ENCODE measurements around the gene HSDL1.

DNA sequence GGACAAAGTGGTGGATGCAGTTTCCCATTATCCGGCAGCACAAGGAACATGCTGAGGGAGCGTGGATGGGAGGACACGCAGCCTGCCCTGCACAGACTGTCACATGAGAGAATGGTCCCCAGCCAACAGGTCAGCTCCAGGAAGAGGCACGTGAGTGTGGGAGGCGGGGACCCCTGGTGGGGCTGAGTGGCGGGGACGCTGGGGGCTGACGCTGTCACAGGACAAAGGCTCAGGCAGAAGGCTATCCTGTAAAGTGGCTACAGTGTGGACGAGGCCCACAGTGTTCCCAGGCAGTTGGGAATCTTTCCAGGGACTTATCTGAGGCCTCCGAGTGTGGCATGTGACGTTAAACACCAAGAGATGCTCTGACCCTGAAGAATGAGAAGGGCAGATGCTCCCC, 58.6 kb downstream of the HSDL1 start:
- TF ChIP-seq, protein P1, sequence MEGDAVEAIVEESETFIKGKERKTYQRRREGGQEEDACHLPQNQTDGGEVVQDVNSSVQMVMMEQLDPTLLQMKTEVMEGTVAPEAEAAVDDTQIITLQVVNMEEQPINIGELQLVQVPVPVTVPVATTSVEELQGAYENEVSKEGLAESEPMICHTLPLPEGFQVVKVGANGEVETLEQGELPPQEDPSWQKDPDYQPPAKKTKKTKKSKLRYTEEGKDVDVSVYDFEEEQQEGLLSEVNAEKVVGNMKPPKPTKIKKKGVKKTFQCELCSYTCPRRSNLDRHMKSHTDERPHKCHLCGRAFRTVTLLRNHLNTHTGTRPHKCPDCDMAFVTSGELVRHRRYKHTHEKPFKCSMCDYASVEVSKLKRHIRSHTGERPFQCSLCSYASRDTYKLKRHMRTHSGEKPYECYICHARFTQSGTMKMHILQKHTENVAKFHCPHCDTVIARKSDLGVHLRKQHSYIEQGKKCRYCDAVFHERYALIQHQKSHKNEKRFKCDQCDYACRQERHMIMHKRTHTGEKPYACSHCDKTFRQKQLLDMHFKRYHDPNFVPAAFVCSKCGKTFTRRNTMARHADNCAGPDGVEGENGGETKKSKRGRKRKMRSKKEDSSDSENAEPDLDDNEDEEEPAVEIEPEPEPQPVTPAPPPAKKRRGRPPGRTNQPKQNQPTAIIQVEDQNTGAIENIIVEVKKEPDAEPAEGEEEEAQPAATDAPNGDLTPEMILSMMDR (conservative IDR thresholded peaks at IDR 0.05; ENCODE audit: low read depth, low read length): no peak
- TF ChIP-seq MXI1 (IDR thresholded peaks at IDR 0.05; ENCODE audit: borderline replicate concordance, low read depth, low read length) (no peak), POLR2A (IDR thresholded peaks at IDR 0.05; ENCODE audit: low read depth, low read length) (no peak), MAZ (IDR thresholded peaks at IDR 0.05; ENCODE audit: borderline replicate concordance, low read depth, low read length) (no peak), SMC3 (IDR thresholded peaks at IDR 0.05; ENCODE audit: low read depth, low read length) (no peak), MAFK (IDR thresholded peaks at IDR 0.05; ENCODE audit: low read depth, low read length) (no peak), RAD21 (IDR thresholded peaks at IDR 0.05; ENCODE audit: low read length) (no peak)
- TF ChIP-seq, protein P2, sequence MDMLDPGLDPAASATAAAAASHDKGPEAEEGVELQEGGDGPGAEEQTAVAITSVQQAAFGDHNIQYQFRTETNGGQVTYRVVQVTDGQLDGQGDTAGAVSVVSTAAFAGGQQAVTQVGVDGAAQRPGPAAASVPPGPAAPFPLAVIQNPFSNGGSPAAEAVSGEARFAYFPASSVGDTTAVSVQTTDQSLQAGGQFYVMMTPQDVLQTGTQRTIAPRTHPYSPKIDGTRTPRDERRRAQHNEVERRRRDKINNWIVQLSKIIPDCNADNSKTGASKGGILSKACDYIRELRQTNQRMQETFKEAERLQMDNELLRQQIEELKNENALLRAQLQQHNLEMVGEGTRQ (IDR thresholded peaks at IDR 0.05; ENCODE audit: low read depth, low read length): no peak
- TF ChIP-seq, protein P3, sequence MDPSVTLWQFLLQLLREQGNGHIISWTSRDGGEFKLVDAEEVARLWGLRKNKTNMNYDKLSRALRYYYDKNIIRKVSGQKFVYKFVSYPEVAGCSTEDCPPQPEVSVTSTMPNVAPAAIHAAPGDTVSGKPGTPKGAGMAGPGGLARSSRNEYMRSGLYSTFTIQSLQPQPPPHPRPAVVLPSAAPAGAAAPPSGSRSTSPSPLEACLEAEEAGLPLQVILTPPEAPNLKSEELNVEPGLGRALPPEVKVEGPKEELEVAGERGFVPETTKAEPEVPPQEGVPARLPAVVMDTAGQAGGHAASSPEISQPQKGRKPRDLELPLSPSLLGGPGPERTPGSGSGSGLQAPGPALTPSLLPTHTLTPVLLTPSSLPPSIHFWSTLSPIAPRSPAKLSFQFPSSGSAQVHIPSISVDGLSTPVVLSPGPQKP (IDR thresholded peaks at IDR 0.05; ENCODE audit: borderline replicate concordance, low read depth, low read length): no peak
